Caco-2 (cell line): ENCODE data around the gene MORN1. TPM values are rescaled to one million over a fixed set of nuclear protein-coding genes. Genes with fewer than 3 reads are reported as not detected.

Experiments used
- BruUV-seq: library from RNA; stranded (reverse); fragments of 400-500 nt; replicated peaks from 2 replicates; lab custom pipeline; 2021; lab: Mats Ljungman, UMichigan
- CTCF ChIA-PET: fragments of 300-600 bp; sonication (Branson Sonifier 250); formaldehyde crosslinking; loops from one replicate; lab custom pipeline; 2022; ENCODE audit warnings: antibody characterized with exemption; lab: Charles Lee
- POLR2A ChIA-PET: fragments of 300-600 bp; sonication (Branson Sonifier 250); formaldehyde crosslinking; loops from one replicate; lab custom pipeline; 2022; ENCODE audit warnings: antibody characterized with exemption; lab: Charles Lee
- DNase-seq, 2 experiments: peaks; one replicate each; pipeline versions ENCODE4 v3.0.0 to v3.0.0-alpha.2; 2020 to 2022
- H3K27me3 ChIP-seq: replicated peaks from 2 replicates; pipeline ENCODE4 v1.6.0; 2011; ENCODE audit warnings: low read length; ENCODE audit not compliant: control insufficient read depth, insufficient read depth
- H3K36me3 ChIP-seq: 2 replicates; pipeline ENCODE4 v1.5.1; 2011; ENCODE audit warnings: low read length; ENCODE audit not compliant: control insufficient read depth, insufficient read depth
- H3K4me1 ChIP-seq: fragments of 250-450 bp; sonication (Bioruptor Pico); 2 replicates; pipeline ENCODE4 v1.5.1; 2020; ENCODE audit warnings: mild to moderate bottlenecking
- H3K4me3 ChIP-seq: 2 replicates; pipeline ENCODE4 v1.5.1; 2011; ENCODE audit warnings: low read depth, mild to moderate bottlenecking, control low read depth, low read length
- H3K9me3 ChIP-seq: fragments of 250-450 bp; sonication (Bioruptor Pico); 2 replicates; pipeline ENCODE4 v1.5.1; 2020; ENCODE audit warnings: mild to moderate bottlenecking, moderate library complexity
- H3K27ac Mint-ChIP-seq: one replicate; pipeline ENCODE4 v1.8.0; 2022; ENCODE audit warnings: mixed read lengths; ENCODE audit not compliant: unreplicated experiment
- H3K27me3 Mint-ChIP-seq: one replicate; pipeline ENCODE4 v1.8.0; 2022; ENCODE audit warnings: mixed read lengths; ENCODE audit not compliant: insufficient read depth, unreplicated experiment
- H3K36me3 Mint-ChIP-seq: one replicate; pipeline ENCODE4 v1.8.0; 2022; ENCODE audit warnings: mild to moderate bottlenecking, mixed read lengths; ENCODE audit not compliant: insufficient read depth, unreplicated experiment
- H3K4me1 Mint-ChIP-seq: one replicate; pipeline ENCODE4 v1.8.0; 2022; ENCODE audit warnings: low read depth, mixed read lengths; ENCODE audit not compliant: unreplicated experiment
- H3K4me3 Mint-ChIP-seq: one replicate; pipeline ENCODE4 v1.8.0; 2022; ENCODE audit warnings: mild to moderate bottlenecking, moderate library complexity, mixed read lengths; ENCODE audit not compliant: unreplicated experiment
- H3K9me3 Mint-ChIP-seq: one replicate; pipeline ENCODE4 v1.8.0; 2022; ENCODE audit warnings: mixed read lengths; ENCODE audit not compliant: unreplicated experiment
- CTCF ChIP-seq, 2 experiments: fragments of 200-600 bp in 1 of 2; IDR thresholded peaks; 1 replicate in 1 of 2; 2 replicates in 1 of 2; pipeline versions ENCODE4 v1.5.1 to v1.8.0; 2011 to 2022; ENCODE audit warnings: antibody characterized with exemption in 1 of 2, control low read depth in 1 of 2, inconsistent platforms in 1 of 2, low read depth in 1 of 2, low read length in 1 of 2, mild to moderate bottlenecking in 1 of 2, moderate library complexity in 1 of 2; ENCODE audit not compliant: insufficient read depth in 1 of 2, severe bottlenecking in 1 of 2, unreplicated experiment in 1 of 2
- intact Hi-C: fragments of 100-400 bp; cut with micrococcal nuclease; formaldehyde crosslinking; loops from one replicate; pipeline ENCODE4 v1.10.0; 2022; ENCODE audit not compliant: unreplicated experiment
- total RNA-seq: library from RNA; stranded (reverse); gene quantifications from 2 replicates; pipeline ENCODE4 v1.2.3, GENCODE V29; 2022

The MORN1 gene
- total RNA-seq, 1 experiment from 2014 or later: 8.6 TPM

DNA sequence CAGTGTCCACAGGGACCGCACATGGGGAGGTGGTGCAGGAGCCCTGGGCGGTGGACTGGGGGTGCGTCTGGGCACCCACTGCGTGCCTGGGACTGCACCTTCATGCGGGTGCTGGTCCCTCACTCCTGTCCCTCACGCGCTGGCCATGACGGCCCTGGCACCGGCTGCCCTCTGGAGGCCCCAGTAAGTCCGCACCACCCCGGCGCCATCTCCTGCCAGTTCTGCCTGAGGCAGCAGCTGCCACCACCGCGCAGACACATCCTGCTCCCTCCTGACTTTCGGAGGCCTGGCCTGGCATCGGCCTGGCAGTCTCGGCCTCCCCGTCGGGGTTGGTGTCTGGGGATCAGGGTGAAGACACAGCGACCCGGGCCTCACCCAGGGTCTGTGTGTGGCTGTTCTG is 64.8 kb downstream of the MORN1 start:
- Histone ChIP-seq H3K27me3 (no peaks in the 10 kb centered on the region), H3K4me1 (0 out of 2 replicates have a peak, but pooled peaks cover 3% of the 10 kb centered on the region), H3K9me3 (no peaks in the 10 kb centered on the region), H3K4me3 (no peak overlapping the region), H3K36me3 (no peaks in the 10 kb centered on the region)
- no peak overlapping the region for H3K4me3 Mint-ChIP-seq
- DNase-seq: no peak
- ChIA-PET CTCF (no interaction called here), POLR2A (interaction anchor here (0.5 kb wide), 1 partner anchor 938 kb away, joined by 5 read pairs; no protein-coding TSS in a partner anchor)
- no peak for TF ChIP-seq CTCF (IDR thresholded peaks at IDR 0.05; ENCODE audit: insufficient read depth in 1 of 2, low read depth in 1 of 2, low read length in 1 of 2, severe bottlenecking in 1 of 2, unreplicated experiment in 1 of 2)
- BruUV-seq: no TSS peak
- no peak overlapping the region for H3K27ac Mint-ChIP-seq
- intact Hi-C loops: no loop called here
- peaks cover 10% of the 10 kb centered on the region for H3K9me3 Mint-ChIP-seq
- H3K36me3 Mint-ChIP-seq: no peaks in the 10 kb centered on the region
- no peaks in the 10 kb centered on the region for H3K4me1 Mint-ChIP-seq
- peaks cover 4% of the 10 kb centered on the region for H3K27me3 Mint-ChIP-seq

DNA sequence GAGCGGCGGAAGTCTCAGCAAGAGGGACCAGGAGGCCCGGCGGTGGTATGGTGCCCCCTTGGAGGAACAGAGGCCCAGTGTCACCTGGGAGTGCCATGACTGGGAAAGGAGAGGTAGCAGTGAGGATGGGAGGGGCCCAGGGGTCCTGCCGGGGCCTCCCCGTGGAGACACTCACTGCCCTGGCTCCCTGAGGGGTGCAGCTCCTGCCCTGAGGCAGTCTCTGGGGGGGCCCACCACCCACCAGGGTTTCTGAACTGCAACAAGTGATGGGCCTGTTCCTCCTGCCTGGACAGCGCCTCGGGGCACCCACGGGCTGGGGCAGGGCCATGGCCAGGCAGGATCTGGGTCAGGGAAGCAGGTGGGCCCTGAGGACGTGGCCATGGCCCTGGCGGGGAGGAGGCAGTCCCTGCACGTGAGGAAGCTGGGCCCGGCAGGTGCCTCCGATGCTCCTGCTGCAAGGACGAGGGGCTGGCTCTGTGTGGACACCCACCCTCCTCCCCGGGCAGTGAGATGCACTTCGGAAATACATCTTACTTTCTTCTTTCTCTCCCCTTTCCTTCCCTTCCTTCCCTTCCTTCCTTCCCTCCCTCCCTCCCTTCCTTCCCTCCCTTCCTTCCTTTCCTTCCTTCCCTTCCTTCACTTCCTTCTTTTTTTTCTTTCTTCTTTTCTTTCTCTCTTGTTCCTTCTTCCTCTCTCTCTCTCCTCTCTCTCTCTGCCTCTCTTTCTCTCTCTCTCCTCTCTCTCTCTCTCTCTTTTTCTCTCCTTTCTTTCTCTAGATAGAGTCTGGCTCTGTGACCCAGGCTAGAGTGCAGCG is 66.6 kb downstream of the MORN1 start:
- no peaks in the 10 kb centered on the region for H3K27me3 ChIP-seq
- Mint-ChIP-seq H3K4me3 (no peak overlapping the region), H3K9me3 (peaks cover 10% of the 10 kb centered on the region), H3K36me3 (no peaks in the 10 kb centered on the region), H3K27me3 (peaks cover 4% of the 10 kb centered on the region), H3K4me1 (no peaks in the 10 kb centered on the region), H3K27ac (no peak overlapping the region)
- no peak for DNase-seq
- TF ChIP-seq CTCF (IDR thresholded peaks at IDR 0.05; ENCODE audit: insufficient read depth in 1 of 2, low read depth in 1 of 2, low read length in 1 of 2, severe bottlenecking in 1 of 2, unreplicated experiment in 1 of 2): no peak
- H3K36me3 ChIP-seq: no peaks in the 10 kb centered on the region
- H3K4me1 ChIP-seq: no peaks in the 10 kb centered on the region
- H3K4me3 ChIP-seq: no peak overlapping the region
- CTCF ChIA-PET: no interaction called here
- intact Hi-C loops: no loop called here
- no TSS peak for BruUV-seq
- POLR2A ChIA-PET: no interaction called here
- H3K9me3 ChIP-seq: no peaks in the 10 kb centered on the region

GRCh38 chr1:2323451-2323974 is 67.8 kb downstream of the MORN1 start:
- peaks cover 4% of the 10 kb centered on the region for H3K27me3 Mint-ChIP-seq
- no peaks in the 10 kb centered on the region for H3K4me1 Mint-ChIP-seq
- Histone ChIP-seq H3K4me3 (no peak overlapping the region), H3K27me3 (no peaks in the 10 kb centered on the region), H3K36me3 (no peaks in the 10 kb centered on the region), H3K4me1 (no peaks in the 10 kb centered on the region), H3K9me3 (no peaks in the 10 kb centered on the region)
- no peaks in the 10 kb centered on the region for H3K36me3 Mint-ChIP-seq
- H3K27ac Mint-ChIP-seq: no peak overlapping the region
- TF ChIP-seq CTCF (IDR thresholded peaks at IDR 0.05; ENCODE audit: insufficient read depth in 1 of 2, low read depth in 1 of 2, low read length in 1 of 2, severe bottlenecking in 1 of 2, unreplicated experiment in 1 of 2): no peak
- H3K9me3 Mint-ChIP-seq: peaks cover 10% of the 10 kb centered on the region
- no peak for DNase-seq
- ChIA-PET POLR2A (no interaction called here), CTCF (no interaction called here)
- BruUV-seq: no TSS peak
- intact Hi-C loops: no loop called here
- no peak overlapping the region for H3K4me3 Mint-ChIP-seq
